GM19023 (cell line): Measurements from ENCODE around the gene SLC6A4.
"Not testable (repeated sequence)": the region's sequence is repeated elsewhere in the genome, so short reads cannot be mapped to it uniquely, and the experiment has no call there.

Experiments
- ATAC-seq: cut with Tn5 transposase; IDR thresholded peaks from one replicate; pipeline ENCODE4 v1.9.1; 2021; ENCODE audit warnings: mild to moderate bottlenecking, moderate library complexity; ENCODE audit not compliant: unreplicated experiment

The SLC6A4 gene

GRCh38 chr17:30220414-30220813 is 15.1 kb downstream of the SLC6A4 start:
- ATAC-seq, result no peak

GRCh38 chr17:30219833-30220232 is 15.7 kb downstream of the SLC6A4 start:
- no peak for ATAC-seq

DNA sequence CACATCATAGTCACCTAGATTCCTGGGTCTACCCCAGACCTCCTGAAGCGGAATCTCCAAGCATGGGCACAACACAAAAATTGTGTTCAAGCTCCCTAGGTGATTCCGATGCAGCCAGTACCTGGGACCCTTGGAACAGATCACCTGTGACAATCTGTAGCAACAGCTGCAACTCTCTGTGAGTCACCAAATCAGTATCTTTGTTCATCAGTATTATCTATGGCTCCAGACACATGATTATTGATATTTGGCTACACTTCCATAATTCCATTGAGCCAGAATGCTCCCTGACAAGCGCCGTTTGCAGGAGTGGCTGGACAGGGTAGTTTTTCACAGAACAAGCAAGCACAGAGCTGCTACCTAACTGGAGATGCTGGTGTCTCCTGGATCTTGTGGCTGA is 16.2 kb downstream of the SLC6A4 start:
- ATAC-seq, result no peak

GRCh38 chr17:30218799-30219198 is 16.7 kb downstream of the SLC6A4 start:
- ATAC-seq, result no peak

DNA sequence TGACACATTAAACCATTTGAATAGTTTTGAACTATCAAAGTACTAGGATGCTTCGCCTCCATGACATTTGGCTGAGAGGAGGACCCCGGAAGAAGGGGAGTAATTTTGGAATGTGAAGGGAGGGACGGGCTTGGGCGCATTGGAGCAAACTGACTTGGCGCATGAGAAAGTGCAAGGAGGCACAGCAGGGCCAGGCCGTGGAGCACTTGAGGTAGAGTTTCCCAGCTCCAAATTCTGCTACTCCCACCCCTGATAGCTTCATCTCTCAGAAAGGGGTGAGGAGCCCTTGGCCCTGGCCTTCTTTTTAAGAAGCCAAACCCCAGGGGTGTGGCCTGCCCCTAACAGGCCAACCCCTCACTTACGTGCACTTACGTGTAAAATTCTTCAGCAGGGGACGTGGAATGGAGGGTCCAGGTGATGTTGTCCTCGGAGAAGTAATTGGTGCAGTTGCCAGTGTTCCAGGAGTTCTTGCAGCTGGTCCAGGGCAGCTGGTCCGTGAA is 17.7 kb downstream of the SLC6A4 start:
- ATAC-seq, result no peak

DNA sequence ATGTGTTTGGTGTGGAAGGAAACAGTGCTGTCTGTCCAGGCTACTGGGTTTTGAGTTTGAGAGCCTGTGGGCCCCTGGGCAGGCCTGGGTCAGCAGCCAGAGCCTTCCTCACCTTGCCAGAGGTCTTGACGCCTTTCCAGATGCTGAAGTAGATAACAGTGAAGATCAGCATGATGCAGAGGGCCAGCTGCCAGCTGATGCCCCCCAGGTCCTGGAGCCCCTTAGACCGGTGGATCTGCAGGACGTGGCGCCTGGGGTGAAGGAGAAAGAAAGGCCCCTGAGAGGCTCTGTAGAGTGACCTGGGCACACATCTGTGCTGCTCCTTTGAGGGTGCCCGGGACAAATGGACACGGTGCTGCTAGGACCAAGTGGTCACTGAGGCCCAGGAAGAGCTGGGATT is 18.4 kb downstream of the SLC6A4 start:
- no peak for ATAC-seq

DNA sequence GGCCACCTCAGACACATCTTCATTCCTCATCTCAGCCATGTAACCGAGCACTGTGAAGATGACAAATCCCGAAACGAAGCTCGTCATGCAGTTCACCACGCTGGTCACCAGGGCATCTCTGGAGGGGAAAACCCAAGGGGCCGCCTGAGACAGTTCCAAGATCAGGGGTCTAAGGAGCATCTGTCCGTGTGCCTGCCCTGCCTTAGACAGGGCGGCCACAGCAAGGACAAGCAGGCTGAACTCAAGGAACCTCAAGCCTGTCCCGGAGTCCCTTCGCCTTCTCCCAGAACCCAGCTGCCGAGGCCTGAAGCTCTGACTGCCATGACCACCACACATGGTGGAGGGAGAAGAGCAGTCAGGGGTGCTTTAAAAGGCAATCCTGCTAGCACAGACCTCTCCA is 22.7 kb downstream of the SLC6A4 start:
- ATAC-seq, result peak; percentile 69

DNA sequence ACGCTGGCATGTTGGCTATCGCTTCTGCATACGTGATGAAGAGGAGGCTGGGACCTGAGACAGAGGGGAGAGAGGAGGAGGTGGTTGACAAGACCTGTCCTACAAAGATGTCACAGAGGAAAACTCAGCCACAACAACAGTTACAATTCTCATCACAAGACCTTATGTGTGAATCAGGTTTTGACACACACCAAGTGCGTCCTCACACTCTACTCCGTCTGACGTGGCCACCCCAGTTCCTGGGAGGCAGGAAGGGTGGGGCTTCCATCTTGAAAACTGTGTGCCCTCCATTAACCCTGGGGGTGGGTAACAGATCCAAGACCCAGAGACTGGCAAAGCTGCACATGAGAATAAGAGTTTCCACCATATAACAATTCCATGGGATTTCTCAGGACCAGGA is 24.1 kb downstream of the SLC6A4 start:
- no peak for ATAC-seq

DNA sequence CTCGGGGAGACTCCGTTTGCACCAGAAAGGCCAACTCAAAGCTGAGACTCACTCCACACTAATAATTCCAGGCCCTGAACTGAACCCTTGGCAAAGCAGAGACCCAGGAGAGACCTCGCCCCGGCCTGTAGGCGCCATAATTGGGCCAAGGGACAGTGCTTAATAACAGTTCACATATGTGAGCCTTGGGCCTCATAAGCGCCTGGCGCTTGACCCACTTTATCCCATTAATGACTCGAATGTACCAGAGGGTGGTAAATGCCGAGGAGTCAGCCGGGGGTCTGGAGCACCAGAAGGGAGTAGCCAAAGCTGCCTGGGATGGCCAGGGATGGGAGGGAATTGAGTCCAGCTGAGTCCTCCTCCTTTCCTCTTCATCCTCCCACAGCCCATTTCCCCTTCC is 24.6 kb downstream of the SLC6A4 start:
- ATAC-seq, result no peak

DNA sequence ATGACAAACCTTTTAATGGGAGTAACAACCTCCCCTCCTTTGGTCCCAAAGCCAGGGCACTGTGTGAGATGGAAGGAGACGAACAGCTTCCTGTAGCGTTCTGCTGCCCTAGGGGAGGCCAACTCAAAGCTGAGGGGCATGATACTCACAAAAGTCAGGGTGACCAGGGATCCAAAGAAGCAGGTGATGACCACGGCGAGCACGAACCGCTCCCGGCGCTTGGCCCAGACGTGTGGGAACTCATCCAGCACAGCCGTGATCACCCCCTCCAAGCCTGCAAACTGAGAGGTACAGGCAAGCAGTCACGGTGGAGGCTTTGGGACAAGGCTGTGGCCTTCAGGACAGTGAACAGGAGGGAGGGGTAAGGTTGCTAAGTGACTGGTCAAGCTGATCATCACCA is 25.1 kb downstream of the SLC6A4 start:
- ATAC-seq, result no peak

- no peak for ATAC-seq
Observed at GRCh38 chr17:30209930-30210329, 25.6 kb downstream of the SLC6A4 start.

DNA sequence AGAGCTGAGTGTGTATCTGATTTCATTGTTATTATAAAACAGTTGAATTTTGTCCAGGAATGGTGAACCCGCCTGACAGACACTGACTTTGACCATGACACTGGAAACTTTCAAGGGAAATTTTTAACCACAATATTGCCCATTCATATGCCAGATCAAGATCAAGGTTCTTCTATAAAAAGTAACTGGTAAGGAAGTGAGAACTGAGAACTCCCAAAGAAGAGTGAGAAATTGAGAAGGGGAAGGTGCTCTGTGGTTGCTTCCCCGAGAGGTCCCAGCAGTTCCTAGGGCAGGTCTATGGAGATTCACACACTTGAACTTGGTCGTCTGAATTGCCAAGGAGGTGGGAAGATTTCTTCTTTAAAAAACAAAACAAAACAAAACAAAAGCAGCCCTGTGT is 27.3 kb downstream of the SLC6A4 start:
- no peak for ATAC-seq

DNA sequence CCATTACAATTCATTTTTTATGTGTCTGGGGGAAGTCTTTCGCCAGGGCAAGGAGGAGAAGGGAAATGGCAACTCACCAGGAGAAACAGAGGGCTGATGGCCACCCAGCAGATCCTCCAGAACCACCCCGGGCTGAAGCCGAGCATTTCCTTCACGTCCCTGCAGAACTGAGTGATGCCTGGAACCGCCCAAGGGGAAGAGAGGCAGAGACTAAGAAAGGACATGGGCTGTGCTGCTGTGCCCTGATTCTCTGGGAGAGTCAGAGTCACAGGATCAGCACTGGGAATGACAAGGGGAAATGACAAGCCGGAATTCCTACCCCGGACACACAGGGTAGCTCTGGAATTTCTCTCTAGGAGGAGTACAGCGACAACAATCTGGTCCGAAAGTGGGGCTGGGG is 27.8 kb downstream of the SLC6A4 start:
- ATAC-seq, result no peak

GRCh38 chr17:30203471-30203981 is 32.0 kb downstream of the SLC6A4 start:
- ATAC-seq, result no peak

DNA sequence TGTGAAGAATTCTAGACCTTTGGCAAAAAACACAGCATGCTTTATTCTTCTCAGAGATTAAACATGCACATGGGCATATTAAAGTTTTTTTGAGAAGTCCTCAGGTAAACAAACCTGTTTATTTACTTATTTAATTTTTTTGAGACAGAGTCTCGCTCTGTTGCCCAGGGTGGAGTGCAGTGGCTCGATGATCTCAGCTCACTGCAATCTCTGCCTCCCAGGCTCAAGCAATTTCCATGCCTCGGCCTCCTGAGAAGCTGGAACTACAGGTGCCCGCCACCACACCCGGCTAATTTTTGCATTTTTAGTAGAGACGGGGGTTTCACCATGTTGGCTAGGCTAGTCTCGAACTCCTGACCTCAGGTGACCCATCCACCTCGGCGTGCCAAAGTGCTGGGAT is 34.8 kb downstream of the SLC6A4 start:
- not testable (repeated sequence) for ATAC-seq

GRCh38 chr17:30200106-30200505 is 35.4 kb downstream of the SLC6A4 start:
- ATAC-seq, result no peak

DNA sequence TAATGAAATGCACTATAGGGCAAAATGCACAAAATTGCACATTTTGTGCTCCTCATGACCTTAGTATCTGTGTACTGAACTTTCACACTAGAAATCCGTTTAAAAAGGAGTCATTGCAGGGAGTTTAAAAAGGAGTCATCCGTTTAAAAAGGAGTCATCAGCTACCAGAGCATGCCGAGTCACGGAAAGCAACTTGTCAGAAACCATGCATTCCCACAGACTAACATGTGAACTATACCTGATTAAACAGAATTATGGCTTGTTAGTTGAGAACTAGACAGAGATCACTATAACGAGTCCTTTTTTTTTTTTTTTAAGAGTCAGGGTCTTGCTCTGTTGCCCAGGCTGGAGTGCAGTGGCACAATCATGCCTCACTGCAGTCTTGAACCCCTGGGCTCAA is 35.9 kb downstream of the SLC6A4 start:
- ATAC-seq, result no peak

DNA sequence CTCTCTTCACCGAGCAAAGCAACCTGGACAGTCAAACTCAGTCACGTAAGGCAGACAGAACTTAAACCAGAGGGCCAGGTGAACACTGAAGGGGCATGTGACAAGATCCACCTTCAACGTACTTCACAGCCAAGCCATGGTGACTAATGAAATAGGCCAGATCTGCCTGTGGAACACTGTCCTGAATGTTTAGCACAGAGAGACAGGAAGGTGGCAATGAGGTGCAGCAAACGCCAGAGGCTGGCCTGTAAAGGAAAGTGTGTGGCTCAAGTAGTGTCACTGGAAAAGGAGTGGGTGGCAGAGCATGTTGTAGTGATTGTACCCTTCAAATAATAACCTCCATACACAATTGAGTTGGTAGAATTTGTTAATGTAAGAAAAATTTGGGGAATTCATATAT is 38.1 kb downstream of the SLC6A4 start:
- no peak for ATAC-seq

- no peak for ATAC-seq
Observed at GRCh38 chr17:30196504-30196903, 39.0 kb downstream of the SLC6A4 start.

GRCh38 chr17:30191072-30191471 is 44.4 kb downstream of the SLC6A4 start:
- ATAC-seq, result no peak

DNA sequence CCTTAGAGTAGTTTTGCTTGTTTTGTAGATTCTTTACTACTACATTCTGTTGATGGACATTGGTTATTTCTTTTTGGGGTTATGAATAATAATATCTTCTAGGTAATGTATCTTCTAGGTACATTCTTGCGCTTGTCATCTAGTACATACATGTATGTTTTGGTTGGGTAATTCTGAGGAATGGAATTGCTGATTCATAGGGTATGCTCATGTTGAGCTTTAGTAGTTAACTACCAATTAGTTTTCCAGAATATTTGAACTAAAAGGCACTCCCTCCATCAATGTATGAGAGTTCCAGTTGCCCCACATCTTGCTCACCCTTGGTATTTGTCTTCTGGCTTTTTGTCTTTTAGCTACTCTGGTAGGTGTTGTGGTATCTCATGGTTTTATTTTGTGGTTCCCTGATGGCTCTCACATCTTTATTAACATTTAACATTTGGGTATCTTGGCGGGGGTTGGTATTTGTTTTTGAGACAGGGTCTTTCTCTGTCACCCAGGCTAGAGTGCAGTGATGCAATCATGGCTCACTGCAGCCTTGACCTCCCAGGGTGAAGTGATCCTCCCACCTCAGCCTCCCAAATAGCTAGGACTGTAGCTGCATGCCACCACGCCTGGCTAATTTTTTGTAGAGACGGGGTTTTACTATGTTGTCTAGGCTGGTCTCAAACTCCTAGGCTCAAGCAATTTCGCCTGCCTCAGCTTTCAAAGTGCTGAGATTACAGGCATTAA is 47.1 kb downstream of the SLC6A4 start:
- no peak for ATAC-seq

GRCh38 chr17:30187573-30187972 is 47.9 kb downstream of the SLC6A4 start:
- ATAC-seq, result no peak

DNA sequence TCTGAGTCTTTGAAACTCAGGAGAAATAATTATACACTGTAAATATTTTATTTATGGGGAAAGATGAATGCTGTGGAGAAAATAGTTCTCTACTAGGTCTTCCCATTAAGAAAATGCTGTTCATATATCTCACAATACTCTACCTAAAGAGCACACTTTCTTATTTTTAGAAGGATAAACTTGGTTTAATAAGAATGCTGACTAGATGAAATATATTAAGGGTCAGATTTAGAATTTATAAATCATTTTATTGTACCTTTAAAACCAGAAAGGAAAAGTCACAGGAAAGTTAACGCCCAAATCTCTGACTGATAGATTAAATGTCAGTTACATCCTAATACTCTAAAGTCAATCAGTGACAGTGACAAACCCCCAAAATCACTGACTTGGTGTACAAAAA is 48.7 kb downstream of the SLC6A4 start:
- no peak for ATAC-seq
